ENCODE results near the gene NOSIP.
"Not testable (repeated sequence)": the region's sequence is repeated elsewhere in the genome, so short reads cannot be mapped to it uniquely, and the experiment has no call there.

The NOSIP gene

GRCh38 chr19:49580264-49581006, at the start of gene NOSIP:
NOSIP (minus strand) TSS chr19:49580556; CDS start chr19:49560691, 19,865 bp downstream.
- DNase-seq (ENCODE audit: low read depth in 1 of 2, low spot score in 1 of 2) = peak; percentile 92 to 97

- no peak for DNase-seq (ENCODE audit: low read depth in 1 of 2, low spot score in 1 of 2)
Measured at GRCh38 chr19:49629659-49630058, 49.3 kb upstream of the NOSIP start.

GRCh38 chr19:49626226-49626625, 45.9 kb upstream of the NOSIP start:
- no peak for DNase-seq (ENCODE audit: low read depth in 1 of 2, low spot score in 1 of 2)

GRCh38 chr19:49624967-49625910, 44.9 kb upstream of the NOSIP start:
- no peak for DNase-seq (ENCODE audit: low read depth in 1 of 2, low spot score in 1 of 2)

GRCh38 chr19:49617860-49618259, 37.5 kb upstream of the NOSIP start:
- DNase-seq (ENCODE audit: low read depth in 1 of 2, low spot score in 1 of 2) = not testable (repeated sequence)

GRCh38 chr19:49616945-49617344, 36.6 kb upstream of the NOSIP start:
- DNase-seq (ENCODE audit: low read depth in 1 of 2, low spot score in 1 of 2) = no peak

GRCh38 chr19:49616532-49616931, 36.2 kb upstream of the NOSIP start:
- no peak for DNase-seq (ENCODE audit: low read depth in 1 of 2, low spot score in 1 of 2)

- DNase-seq (ENCODE audit: low read depth in 1 of 2, low spot score in 1 of 2) = no peak
Measured at GRCh38 chr19:49615861-49616260, 35.5 kb upstream of the NOSIP start.

GRCh38 chr19:49614096-49614833, 33.9 kb upstream of the NOSIP start:
- DNase-seq (ENCODE audit: low read depth in 1 of 2, low spot score in 1 of 2) = no peak

- no peak for DNase-seq (ENCODE audit: low read depth in 1 of 2, low spot score in 1 of 2)
Measured at GRCh38 chr19:49613374-49613773, 33.0 kb upstream of the NOSIP start.

- DNase-seq (ENCODE audit: low read depth in 1 of 2, low spot score in 1 of 2) = no peak
Measured at GRCh38 chr19:49609499-49610092, 29.2 kb upstream of the NOSIP start.

GRCh38 chr19:49605605-49606004, 25.2 kb upstream of the NOSIP start:
- no peak for DNase-seq (ENCODE audit: low read depth in 1 of 2, low spot score in 1 of 2)

- DNase-seq (ENCODE audit: low read depth in 1 of 2, low spot score in 1 of 2) = no peak
Measured at GRCh38 chr19:49602806-49603205, 22.4 kb upstream of the NOSIP start.

- DNase-seq (ENCODE audit: low read depth in 1 of 2, low spot score in 1 of 2) = no peak
Measured at GRCh38 chr19:49601482-49602038, 21.2 kb upstream of the NOSIP start.

GRCh38 chr19:49599378-49600295, 19.3 kb upstream of the NOSIP start:
- DNase-seq (ENCODE audit: low read depth in 1 of 2, low spot score in 1 of 2) = no peak

GRCh38 chr19:49597703-49597974, 17.3 kb upstream of the NOSIP start:
- no peak for DNase-seq (ENCODE audit: low read depth in 1 of 2, low spot score in 1 of 2)

GRCh38 chr19:49596954-49597702, 16.8 kb upstream of the NOSIP start:
- DNase-seq (ENCODE audit: low read depth in 1 of 2, low spot score in 1 of 2) = no peak

- no peak for DNase-seq (ENCODE audit: low read depth in 1 of 2, low spot score in 1 of 2)
Measured at GRCh38 chr19:49596407-49596806, 16.1 kb upstream of the NOSIP start.

GRCh38 chr19:49595819-49596404, 15.6 kb upstream of the NOSIP start:
- no peak for DNase-seq (ENCODE audit: low read depth in 1 of 2, low spot score in 1 of 2)

Measured in activated CD4-positive, alpha-beta T cell treated with anti-CD3 and anti-CD28 coated beads, Interleukin-2, amount 50 U/mL, for 24 hours (primary cell).